Measurements from ENCODE around the gene HMSD. TPM values are rescaled to one million over a fixed set of nuclear protein-coding genes. Genes with fewer than 3 reads are reported as not detected.

HMSD gene
- total RNA-seq, 2 donors from 2014 or later = not detected

- Histone ChIP-seq H3K4me3 (no peak overlapping the region), H3K36me3 (no peaks in the 10 kb centered on the region), H3K9me3 (no peaks in the 10 kb centered on the region), H3K4me1 (replicated peaks) (no peaks in the 10 kb centered on the region), H3K27me3 (replicated peaks; ENCODE audit: insufficient read depth) (no peaks in the 10 kb centered on the region), H3K27ac (no peak overlapping the region)
- no peak for DNase-seq (ENCODE audit: low spot score)
- 96% methylated on average over 1 of the region's 1 CpG for WGBS
- intact Hi-C loops (cut with DNase I) = no loop called here
- TF ChIP-seq POLR2A (IDR thresholded peaks at IDR 0.05) (no peak), POLR2AphosphoS5 (IDR thresholded peaks at IDR 0.05) (no peak)
- TF ChIP-seq, protein P1, sequence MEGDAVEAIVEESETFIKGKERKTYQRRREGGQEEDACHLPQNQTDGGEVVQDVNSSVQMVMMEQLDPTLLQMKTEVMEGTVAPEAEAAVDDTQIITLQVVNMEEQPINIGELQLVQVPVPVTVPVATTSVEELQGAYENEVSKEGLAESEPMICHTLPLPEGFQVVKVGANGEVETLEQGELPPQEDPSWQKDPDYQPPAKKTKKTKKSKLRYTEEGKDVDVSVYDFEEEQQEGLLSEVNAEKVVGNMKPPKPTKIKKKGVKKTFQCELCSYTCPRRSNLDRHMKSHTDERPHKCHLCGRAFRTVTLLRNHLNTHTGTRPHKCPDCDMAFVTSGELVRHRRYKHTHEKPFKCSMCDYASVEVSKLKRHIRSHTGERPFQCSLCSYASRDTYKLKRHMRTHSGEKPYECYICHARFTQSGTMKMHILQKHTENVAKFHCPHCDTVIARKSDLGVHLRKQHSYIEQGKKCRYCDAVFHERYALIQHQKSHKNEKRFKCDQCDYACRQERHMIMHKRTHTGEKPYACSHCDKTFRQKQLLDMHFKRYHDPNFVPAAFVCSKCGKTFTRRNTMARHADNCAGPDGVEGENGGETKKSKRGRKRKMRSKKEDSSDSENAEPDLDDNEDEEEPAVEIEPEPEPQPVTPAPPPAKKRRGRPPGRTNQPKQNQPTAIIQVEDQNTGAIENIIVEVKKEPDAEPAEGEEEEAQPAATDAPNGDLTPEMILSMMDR (IDR thresholded peaks at IDR 0.05) = no peak
Observed at GRCh38 chr18:63906056-63906455, 43.0 kb upstream of the HMSD start.

- no peaks in the 10 kb centered on the region for H3K36me3 ChIP-seq
- no peak within 1 kb of the TSS for H3K4me3 ChIP-seq
- no peak for TF ChIP-seq POLR2AphosphoS5 (IDR thresholded peaks at IDR 0.05)
- no peak for TF ChIP-seq POLR2A (IDR thresholded peaks at IDR 0.05)
- TF ChIP-seq, protein P1 (IDR thresholded peaks at IDR 0.05) = no peak
- H3K4me1 ChIP-seq (replicated peaks) = no peaks in the 10 kb centered on the region
- H3K27ac ChIP-seq = no peak within 1 kb of the TSS
- no peak for DNase-seq (ENCODE audit: low spot score)
- H3K9me3 ChIP-seq = no peaks in the 10 kb centered on the region
- no peaks in the 10 kb centered on the region for H3K27me3 ChIP-seq (replicated peaks; ENCODE audit: insufficient read depth)
- intact Hi-C loops (cut with DNase I) = no loop called here
Observed at GRCh38 chr18:63907664-63908063, 41.4 kb upstream of the HMSD start, which contains the start of gene SERPINB10. TSS of gene SERPINB10 (plus strand) at chr18:63907958. CDS start at chr18:63915511, 7,553 bp downstream.

DNA sequence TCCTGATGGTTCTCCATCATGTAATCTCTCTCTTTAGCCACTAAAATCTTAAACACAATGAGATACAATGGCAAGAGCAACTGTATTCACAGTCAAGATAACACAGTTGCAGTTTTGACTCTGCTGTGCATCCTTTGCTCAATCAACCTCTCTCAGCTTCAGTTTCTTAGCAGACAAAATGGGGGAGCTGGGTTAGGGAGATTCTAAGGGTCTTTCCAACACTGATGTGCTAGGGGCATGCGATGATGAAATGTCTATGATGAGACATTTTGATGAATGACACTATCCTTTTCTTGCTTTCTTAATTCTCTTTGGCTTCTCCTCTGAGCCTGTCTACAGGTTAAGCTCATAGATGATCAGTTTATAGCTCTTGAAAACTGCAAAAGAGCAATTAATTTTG lies 40.2 kb upstream of the HMSD start:
- H3K4me1 ChIP-seq (replicated peaks) = no peaks in the 10 kb centered on the region
- intact Hi-C loops (cut with DNase I) = no loop called here
- H3K27me3 ChIP-seq (replicated peaks; ENCODE audit: insufficient read depth) = no peaks in the 10 kb centered on the region
- no peaks in the 10 kb centered on the region for H3K9me3 ChIP-seq
- H3K4me3 ChIP-seq = no peak overlapping the region
- no peaks in the 10 kb centered on the region for H3K36me3 ChIP-seq
- no peak for DNase-seq (ENCODE audit: low spot score)
- TF ChIP-seq POLR2A (IDR thresholded peaks at IDR 0.05) (no peak), POLR2AphosphoS5 (IDR thresholded peaks at IDR 0.05) (no peak)
- TF ChIP-seq, protein P1 (IDR thresholded peaks at IDR 0.05) = no peak
- no peak overlapping the region for H3K27ac ChIP-seq
- 90% methylated on average over 1 of the region's 1 CpG for WGBS

GRCh38 chr18:63909870-63910269 lies 39.2 kb upstream of the HMSD start:
- no peaks in the 10 kb centered on the region for H3K36me3 ChIP-seq
- no peaks in the 10 kb centered on the region for H3K9me3 ChIP-seq
- H3K27ac ChIP-seq = no peak overlapping the region
- no peaks in the 10 kb centered on the region for H3K27me3 ChIP-seq (replicated peaks; ENCODE audit: insufficient read depth)
- no peak for TF ChIP-seq POLR2AphosphoS5 (IDR thresholded peaks at IDR 0.05)
- TF ChIP-seq, protein P1 (IDR thresholded peaks at IDR 0.05) = no peak
- TF ChIP-seq POLR2A (IDR thresholded peaks at IDR 0.05) = no peak
- no peaks in the 10 kb centered on the region for H3K4me1 ChIP-seq (replicated peaks)
- intact Hi-C loops (cut with DNase I) = no loop called here
- WGBS = 40% methylated on average over 2 of the region's 2 CpGs
- no peak for DNase-seq (ENCODE audit: low spot score)
- H3K4me3 ChIP-seq = no peak overlapping the region

GRCh38 chr18:63917817-63918216 lies 31.3 kb upstream of the HMSD start:
- no peak overlapping the region for H3K27ac ChIP-seq
- no peaks in the 10 kb centered on the region for H3K4me1 ChIP-seq (replicated peaks)
- DNase-seq (ENCODE audit: low spot score) = no peak
- intact Hi-C loops (cut with DNase I) = no loop called here
- no peaks in the 10 kb centered on the region for H3K9me3 ChIP-seq
- no peak overlapping the region for H3K4me3 ChIP-seq
- no peaks in the 10 kb centered on the region for H3K36me3 ChIP-seq
- 76% methylated on average over 5 of the region's 5 CpGs for WGBS
- no peak for TF ChIP-seq POLR2AphosphoS5 (IDR thresholded peaks at IDR 0.05)
- TF ChIP-seq POLR2A (IDR thresholded peaks at IDR 0.05) = no peak
- TF ChIP-seq, protein P1 (IDR thresholded peaks at IDR 0.05) = no peak
- no peaks in the 10 kb centered on the region for H3K27me3 ChIP-seq (replicated peaks; ENCODE audit: insufficient read depth)
